Osteocyte (in vitro differentiated cells): ENCODE measurements around the gene ST6GALNAC2. TPM values are rescaled to one million over a fixed set of nuclear protein-coding genes. Genes with fewer than 3 reads are reported as not detected.

ENCODE experiments used
- DNase-seq: peaks from one replicate; pipeline ENCODE4 v3.0.0; 2021; ENCODE audit warnings: mixed read lengths; ENCODE audit not compliant: unreplicated experiment; ENCODE audit errors: extremely low spot score
- H3K27ac Mint-ChIP-seq: one replicate; pipeline ENCODE4 v1.8.0; 2021; ENCODE audit warnings: mild to moderate bottlenecking, mixed read lengths; ENCODE audit not compliant: unreplicated experiment
- H3K27me3 Mint-ChIP-seq: one replicate; pipeline ENCODE4 v1.8.0; 2021; ENCODE audit warnings: mixed read lengths; ENCODE audit not compliant: unreplicated experiment
- H3K36me3 Mint-ChIP-seq: one replicate; pipeline ENCODE4 v1.8.0; 2021; ENCODE audit warnings: mixed read lengths; ENCODE audit not compliant: unreplicated experiment
- H3K4me1 Mint-ChIP-seq: one replicate; pipeline ENCODE4 v1.8.0; 2021; ENCODE audit warnings: mixed read lengths; ENCODE audit not compliant: unreplicated experiment
- H3K4me3 Mint-ChIP-seq: one replicate; pipeline ENCODE4 v1.8.0; 2021; ENCODE audit warnings: mild to moderate bottlenecking, moderate library complexity, mixed read lengths; ENCODE audit not compliant: unreplicated experiment
- H3K9me3 Mint-ChIP-seq: one replicate; pipeline ENCODE4 v1.8.0; 2021; ENCODE audit warnings: mixed read lengths; ENCODE audit not compliant: unreplicated experiment
- CTCF ChIP-seq: fragments of 200-600 bp; sonication (generic); IDR thresholded peaks from 2 replicates; pipeline ENCODE4 v1.5.0; 2021; ENCODE audit warnings: antibody characterized with exemption, mild to moderate bottlenecking, moderate library complexity
- total RNA-seq: library from RNA; stranded (reverse); gene quantifications from 2 replicates; pipeline ENCODE4 v1.2.1, GENCODE V29; 2021

The ST6GALNAC2 gene
- total RNA-seq, 1 donor from 2014 or later, result 3.3 TPM

GRCh38 chr17:76542566-76542971 is 43.1 kb downstream of the ST6GALNAC2 start:
- H3K9me3 Mint-ChIP-seq, result no peaks in the 10 kb centered on the region
- TF ChIP-seq CTCF, result no peak
- H3K27ac Mint-ChIP-seq, result no peak overlapping the region
- no peaks in the 10 kb centered on the region for H3K36me3 Mint-ChIP-seq
- no peak overlapping the region for H3K4me3 Mint-ChIP-seq
- DNase-seq, result no peak
- H3K27me3 Mint-ChIP-seq, result no peaks in the 10 kb centered on the region
- H3K4me1 Mint-ChIP-seq, result peaks cover 30% of the 10 kb centered on the region

- H3K36me3 Mint-ChIP-seq, result no peaks in the 10 kb centered on the region
- TF ChIP-seq CTCF, result no peak
- no peaks in the 10 kb centered on the region for H3K9me3 Mint-ChIP-seq
- H3K4me3 Mint-ChIP-seq, result no peak overlapping the region
- DNase-seq, result no peak
- H3K4me1 Mint-ChIP-seq, result peaks cover 30% of the 10 kb centered on the region
- H3K27me3 Mint-ChIP-seq, result no peaks in the 10 kb centered on the region
- H3K27ac Mint-ChIP-seq, result no peak overlapping the region
Measured at GRCh38 chr17:76541739-76542454, 43.8 kb downstream of the ST6GALNAC2 start.

- no peak for TF ChIP-seq CTCF
- Mint-ChIP-seq H3K4me1 (peaks cover 35% of the 10 kb centered on the region), H3K27me3 (no peaks in the 10 kb centered on the region), H3K9me3 (no peaks in the 10 kb centered on the region), H3K27ac (peak overlapping the region; percentile 73), H3K36me3 (no peaks in the 10 kb centered on the region), H3K4me3 (peak overlapping the region; percentile 65)
- DNase-seq, result peak; percentile 96
Measured at GRCh38 chr17:76540381-76541300, 45.0 kb downstream of the ST6GALNAC2 start.

DNA sequence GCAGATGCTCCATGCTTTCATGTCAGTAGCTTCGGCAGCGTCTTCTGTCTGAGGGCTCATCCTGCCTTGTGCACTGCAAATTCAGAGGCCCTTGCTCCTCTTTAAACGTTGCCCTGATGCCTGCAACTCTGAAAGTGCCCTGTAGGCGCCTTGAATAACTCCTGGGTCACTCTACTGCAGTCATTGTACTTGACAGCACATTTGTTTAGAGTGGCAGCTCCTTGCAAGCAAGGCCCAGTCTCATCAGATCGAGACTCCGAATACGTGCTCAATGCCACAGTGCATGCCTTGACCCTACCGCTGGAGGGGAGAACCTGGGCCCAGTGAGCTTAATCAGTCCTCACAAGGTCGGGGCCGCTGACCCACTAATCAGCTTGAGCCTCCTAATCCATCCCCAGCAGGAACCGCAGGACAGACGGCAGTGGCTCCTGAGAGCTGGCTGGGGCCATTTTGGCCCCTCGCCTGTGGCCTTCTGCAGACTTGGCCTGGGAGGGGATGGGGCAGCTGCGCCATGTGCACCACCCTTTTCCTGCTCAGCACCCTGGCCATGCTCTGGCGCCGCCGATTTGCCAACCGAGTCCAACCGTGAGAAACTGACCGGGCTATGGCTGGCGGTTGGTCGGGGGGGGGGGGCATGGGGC is 45.9 kb downstream of the ST6GALNAC2 start, which contains the start of gene PRCD:
Gene PRCD, plus strand, starts transcription at position 414 of the 641 bp plus-strand sequence. Its CDS starts 98 bp downstream, at position 512.
- DNase-seq, result no peak
- Mint-ChIP-seq H3K4me3 (peak within 1 kb of the TSS; percentile 65), H3K27me3 (no peaks in the 10 kb centered on the region), H3K36me3 (no peaks in the 10 kb centered on the region), H3K9me3 (no peaks in the 10 kb centered on the region), H3K27ac (peak within 1 kb of the TSS; percentile 73), H3K4me1 (peaks cover 41% of the 10 kb centered on the region)
- no peak for TF ChIP-seq CTCF
